GM23248 (cell line): ENCODE measurements around the gene CACNB2. TPM values are rescaled to one million over a fixed set of nuclear protein-coding genes. Genes with fewer than 3 reads are reported as not detected.

Experiments used
- DNase-seq: peaks from one replicate; pipeline ENCODE4 v3.0.0-alpha.2; 2015
- H2AFZ ChIP-seq: fragments of 200-600 bp; sonication (generic); 2 replicates; pipeline ENCODE4 v1.6.1; 2016; ENCODE audit warnings: antibody characterized with exemption
- H3F3A ChIP-seq: fragments of 200-600 bp; sonication (generic); 2 replicates; pipeline ENCODE4 v1.6.1; 2016; ENCODE audit warnings: mild to moderate bottlenecking, antibody characterized with exemption, mixed run types; ENCODE audit not compliant: insufficient read depth
- H3K27ac ChIP-seq: fragments of 200-600 bp; sonication (generic); 2 replicates; pipeline ENCODE4 v1.5.1; 2016; ENCODE audit warnings: mild to moderate bottlenecking
- H3K27me3 ChIP-seq: fragments of 200-600 bp; sonication (generic); replicated peaks from 2 replicates; pipeline ENCODE4 v1.6.1; 2016; ENCODE audit warnings: mild to moderate bottlenecking; ENCODE audit not compliant: insufficient read depth
- H3K36me3 ChIP-seq: fragments of 200-600 bp; sonication (generic); 2 replicates; pipeline ENCODE4 v1.6.1; 2016; ENCODE audit warnings: low read depth, mild to moderate bottlenecking
- H3K4me1 ChIP-seq: fragments of 200-600 bp; sonication (generic); 2 replicates; pipeline ENCODE4 v1.6.1; 2016; ENCODE audit warnings: mild to moderate bottlenecking; ENCODE audit not compliant: insufficient read depth
- H3K4me2 ChIP-seq: fragments of 200-600 bp; sonication (generic); one replicate; pipeline ENCODE4 v1.6.1; 2016; ENCODE audit warnings: mild to moderate bottlenecking; ENCODE audit not compliant: unreplicated experiment
- H3K4me3 ChIP-seq: fragments of 200-600 bp; sonication (generic); 2 replicates; pipeline ENCODE4 v1.5.1; 2016; ENCODE audit warnings: mild to moderate bottlenecking
- H3K79me2 ChIP-seq: fragments of 200-600 bp; sonication (generic); 2 replicates; pipeline ENCODE4 v1.6.1; 2016; ENCODE audit warnings: mild to moderate bottlenecking; ENCODE audit not compliant: insufficient read depth
- H3K9ac ChIP-seq: fragments of 200-600 bp; sonication (generic); 2 replicates; pipeline ENCODE4 v1.6.1; 2016; ENCODE audit warnings: mild to moderate bottlenecking
- H3K9me2 ChIP-seq: fragments of 200-600 bp; sonication (generic); 2 replicates; pipeline ENCODE4 v1.6.1; 2016; ENCODE audit warnings: mixed run types, mild to moderate bottlenecking, moderate library complexity; ENCODE audit not compliant: insufficient read depth
- H3K9me3 ChIP-seq: fragments of 200-600 bp; sonication (generic); one replicate; pipeline ENCODE4 v1.6.1; 2017; ENCODE audit warnings: low read depth
- H4K20me1 ChIP-seq: fragments of 200-600 bp; sonication (generic); 2 replicates; pipeline ENCODE4 v1.6.0; 2016; ENCODE audit not compliant: insufficient read depth
- EZH2 ChIP-seq: fragments of 200-600 bp; sonication (generic); IDR thresholded peaks from 2 replicates; pipeline ENCODE4 v1.6.1; 2018; ENCODE audit warnings: antibody characterized with exemption, mild to moderate bottlenecking; ENCODE audit not compliant: insufficient read depth, poor library complexity, severe bottlenecking
- EZH2phosphoT487 ChIP-seq: fragments of 200-600 bp; sonication (generic); IDR thresholded peaks from 2 replicates; pipeline ENCODE4 v1.6.1; 2018; ENCODE audit warnings: antibody characterized with exemption, moderate library complexity, mild to moderate bottlenecking, low read depth; ENCODE audit not compliant: insufficient read depth
- WGBS, 2 experiments: methylation state at CpG; one replicate each; pipeline ENCODE4 v1.1.6; 2015 to 2017; ENCODE audit warnings: low lambda C conversion rate in 2 of 2, low coverage in 1 of 2; ENCODE audit errors: missing lambda C conversion rate in 2 of 2; 5-methylcytosine and 5-hydroxymethylcytosine counted together
- in situ Hi-C: fragments of 300-500 bp; cut with MboI; formaldehyde crosslinking; loops from 2 replicates; pipeline ENCODE4 v1.15.0; 2020
- polyA plus RNA-seq: library from polyadenylated mRNA; unstranded; fragments of >200 nt; fragmentation: Nextera tagmentation; extraction: Ambion mirVana; gene quantifications from 2 replicates; pipeline ENCODE4 v1.2.1, GENCODE V29; 2016
- total RNA-seq: library from RNA; depleted of rRNA; stranded (reverse); fragments of >200 nt; shearing (Covaris generic); gene quantifications from 2 replicates; pipeline ENCODE4 v1.2.3, GENCODE V29; 2014

Gene CACNB2
- total and polyA plus RNA-seq, 2 experiments from 2014 or later, result 0.31 to 0.32 TPM

DNA sequence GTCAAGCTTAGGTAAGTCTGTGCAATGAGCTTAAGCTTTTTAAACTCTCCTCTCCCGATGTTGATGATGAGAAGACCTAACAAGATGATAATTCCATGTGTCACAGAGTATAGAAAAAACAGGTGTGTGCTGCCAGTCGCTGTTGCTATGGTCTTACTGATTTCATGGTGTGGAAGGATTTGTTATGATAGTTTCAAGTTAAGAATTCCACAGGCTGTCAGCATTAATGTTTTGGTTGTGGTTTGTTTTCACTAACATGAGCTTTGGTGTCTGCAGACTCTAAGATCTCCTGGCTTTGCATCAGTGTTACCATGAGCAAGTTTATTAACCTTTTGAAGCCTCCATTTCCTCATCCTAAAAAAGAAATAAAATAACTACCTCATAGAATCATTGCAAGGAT is 387.5 kb downstream of the CACNB2 start:
- Histone ChIP-seq H3K27me3 (no peaks in the 10 kb centered on the region), H3K27ac (no peak overlapping the region), H3K9me2 (no peaks in the 10 kb centered on the region), H3K4me3 (no peak overlapping the region), H3F3A (0 out of 2 replicates have a peak, but pooled peaks cover 3% of the 10 kb centered on the region), H3K36me3 (no peaks in the 10 kb centered on the region), H3K9me3 (no peaks in the 10 kb centered on the region), H3K4me2 (no peak overlapping the region), H3K9ac (no peak overlapping the region), H3K4me1 (peaks cover 10% of the 10 kb centered on the region), H3K79me2 (no peaks in the 10 kb centered on the region), H2AFZ (no peak overlapping the region), H4K20me1 (no peaks in the 10 kb centered on the region)
- in situ Hi-C loops, result loop anchor here (10.0 kb wide), 1 partner anchor 67 kb away; no protein-coding TSS in a partner anchor
- 91 to 97% methylated on average over 2 of the region's 2 CpGs for WGBS, 2 experiments
- DNase-seq, result no peak
- TF ChIP-seq EZH2phosphoT487 (no peak), EZH2 (no peak)

DNA sequence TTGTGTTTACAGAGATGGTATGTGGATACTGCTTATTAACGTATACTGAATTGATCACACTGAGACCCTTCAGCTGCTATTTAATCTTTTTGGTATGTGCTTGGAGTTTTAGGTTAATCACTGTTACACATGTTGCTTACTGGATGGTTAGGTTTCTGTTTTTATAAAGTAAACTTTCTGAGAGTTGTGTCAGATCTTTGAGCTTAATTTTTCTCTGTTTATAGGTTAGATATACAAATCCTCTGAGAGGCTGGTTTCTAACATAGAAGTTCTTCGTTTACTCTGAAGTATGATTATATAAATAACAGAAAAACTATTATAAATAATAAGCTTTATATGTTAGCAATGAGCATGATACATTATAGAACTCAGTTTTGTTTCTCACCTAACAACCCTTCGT is 388.1 kb downstream of the CACNB2 start:
- Histone ChIP-seq H3K9ac (no peak overlapping the region), H3K9me2 (no peaks in the 10 kb centered on the region), H3K27ac (no peak overlapping the region), H3K79me2 (no peaks in the 10 kb centered on the region), H3K27me3 (no peaks in the 10 kb centered on the region), H2AFZ (no peak overlapping the region), H3K4me2 (no peak overlapping the region), H4K20me1 (no peaks in the 10 kb centered on the region), H3K36me3 (no peaks in the 10 kb centered on the region), H3F3A (0 out of 2 replicates have a peak, but pooled peaks cover under 1% of the 10 kb centered on the region), H3K4me1 (peaks cover 5% of the 10 kb centered on the region; the same call in 1 of the 2 replicates), H3K4me3 (no peak overlapping the region), H3K9me3 (no peaks in the 10 kb centered on the region)
- 97 to 98% methylated on average over 3 of the region's 3 CpGs for WGBS, 2 experiments
- TF ChIP-seq EZH2 (no peak), EZH2phosphoT487 (no peak)
- no peak for DNase-seq
- in situ Hi-C loops, result loop anchor here (10.0 kb wide), 1 partner anchor 67 kb away; no protein-coding TSS in a partner anchor

DNA sequence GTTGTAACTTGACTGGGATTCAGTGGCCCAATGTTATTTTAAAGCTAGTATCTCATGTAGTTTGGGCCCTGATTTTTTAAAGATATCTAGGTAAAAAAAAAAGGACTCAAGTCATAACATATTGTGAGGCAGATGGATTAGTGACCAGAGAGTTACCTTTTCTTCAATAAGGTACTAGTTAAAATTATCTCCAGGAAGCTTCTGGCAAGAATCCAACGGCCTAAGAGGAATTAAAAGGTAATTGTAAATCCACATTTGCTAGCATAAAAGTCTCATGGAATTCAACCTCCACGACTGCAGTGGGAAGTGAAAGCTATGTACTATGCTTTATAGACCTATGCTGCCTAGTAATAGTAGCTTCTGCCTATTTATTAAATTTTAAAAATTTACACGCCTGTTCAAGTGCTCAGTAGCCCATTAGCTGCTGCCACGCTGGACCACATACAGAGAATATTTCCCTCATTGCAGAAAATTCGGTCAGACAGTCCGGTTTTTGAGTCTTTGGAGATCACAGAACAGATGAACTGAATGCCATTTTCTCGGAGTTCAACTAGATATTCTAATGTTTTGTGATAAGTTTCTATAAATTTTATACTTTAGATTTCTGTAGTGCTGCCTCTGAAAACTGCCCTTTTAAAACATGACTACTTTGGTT is 392.8 kb downstream of the CACNB2 start:
- no peaks in the 10 kb centered on the region for H3K4me1 ChIP-seq
- H3K27me3 ChIP-seq, result no peaks in the 10 kb centered on the region
- H3K4me3 ChIP-seq, result no peak overlapping the region
- H3K9me3 ChIP-seq, result no peaks in the 10 kb centered on the region
- no peaks in the 10 kb centered on the region for H4K20me1 ChIP-seq
- TF ChIP-seq EZH2phosphoT487, result no peak
- no peak for TF ChIP-seq EZH2
- in situ Hi-C loops, result no loop called here
- no peak overlapping the region for H3K27ac ChIP-seq
- no peaks in the 10 kb centered on the region for H3K79me2 ChIP-seq
- no peaks in the 10 kb centered on the region for H3F3A ChIP-seq
- H3K9me2 ChIP-seq, result no peaks in the 10 kb centered on the region
- H2AFZ ChIP-seq, result no peak overlapping the region
- no peak overlapping the region for H3K4me2 ChIP-seq
- no peaks in the 10 kb centered on the region for H3K36me3 ChIP-seq
- no peak for DNase-seq
- H3K9ac ChIP-seq, result no peak overlapping the region
- WGBS, 2 experiments, result 85 to 88% methylated on average over 7 of the region's 7 CpGs

- Histone ChIP-seq H3K4me1 (no peaks in the 10 kb centered on the region), H3K79me2 (no peaks in the 10 kb centered on the region), H3F3A (no peaks in the 10 kb centered on the region), H3K9ac (no peak overlapping the region), H3K27ac (no peak overlapping the region), H3K36me3 (no peaks in the 10 kb centered on the region), H3K27me3 (no peaks in the 10 kb centered on the region), H2AFZ (no peak overlapping the region), H3K9me3 (no peaks in the 10 kb centered on the region), H3K4me2 (no peak overlapping the region), H3K4me3 (no peak overlapping the region), H4K20me1 (no peaks in the 10 kb centered on the region), H3K9me2 (no peaks in the 10 kb centered on the region)
- 97 to 100% methylated on average over 5 of the region's 5 CpGs for WGBS, 2 experiments
- no peak for DNase-seq
- TF ChIP-seq EZH2phosphoT487 (no peak), EZH2 (no peak)
- in situ Hi-C loops, result no loop called here
Measured at GRCh38 chr10:18533896-18534295, 393.7 kb downstream of the CACNB2 start.
